H9 (cell line): ENCODE data around the gene GALR3. TPM values are rescaled to one million over a fixed set of nuclear protein-coding genes. Genes with fewer than 3 reads are reported as not detected.
A peak's percentile ranks its signal among the peaks of the same experiment; 100 is the strongest.

Experiments
- DNase-seq: peaks from one replicate; pipeline ENCODE4 v3.0.0-alpha.2; 2017
- H2AFZ ChIP-seq: one replicate; pipeline ENCODE4 v1.6.1; 2013; ENCODE audit warnings: mild to moderate bottlenecking, low read length, control low read depth, moderate library complexity
- H2AK5ac ChIP-seq: 2 replicates; pipeline ENCODE4 v1.6.1; 2013; ENCODE audit warnings: low read length, control low read depth, mixed read lengths; ENCODE audit not compliant: insufficient read length
- H2BK120ac ChIP-seq: one replicate; pipeline ENCODE4 v1.6.1; 2013; ENCODE audit warnings: low read depth, mild to moderate bottlenecking, low read length, control low read depth, inconsistent platforms; ENCODE audit not compliant: poor library complexity, severe bottlenecking
- H2BK12ac ChIP-seq: 2 replicates; pipeline ENCODE4 v1.6.1; 2013; ENCODE audit warnings: low read length, control low read depth, mixed read lengths, low read depth; ENCODE audit not compliant: insufficient read length
- H2BK15ac ChIP-seq: 2 replicates; pipeline ENCODE4 v1.6.1; 2013; ENCODE audit warnings: low read depth, low read length, control low read depth
- H2BK20ac ChIP-seq: one replicate; pipeline ENCODE4 v1.6.1; 2013; ENCODE audit warnings: low read depth, mild to moderate bottlenecking, low read length, control low read depth, inconsistent platforms; ENCODE audit not compliant: poor library complexity, severe bottlenecking
- H2BK5ac ChIP-seq: 2 replicates; pipeline ENCODE4 v1.6.1; 2013; ENCODE audit warnings: low read length, control low read depth, mixed read lengths; ENCODE audit not compliant: insufficient read length
- H3K14ac ChIP-seq: 2 replicates; pipeline ENCODE4 v1.6.1; 2013; ENCODE audit warnings: low read length, control low read depth; ENCODE audit not compliant: insufficient read depth
- H3K18ac ChIP-seq: 2 replicates; pipeline ENCODE4 v1.6.1; 2013; ENCODE audit warnings: low read depth, mild to moderate bottlenecking, mixed read lengths, low read length, control low read depth; ENCODE audit not compliant: insufficient read length
- H3K23ac ChIP-seq: 2 replicates; pipeline ENCODE4 v1.6.1; 2013; ENCODE audit warnings: low read length, control low read depth, mixed read lengths, low read depth; ENCODE audit not compliant: insufficient read length
- H3K23me2 ChIP-seq: 2 replicates; pipeline ENCODE4 v1.6.1; 2013; ENCODE audit warnings: low read depth, mild to moderate bottlenecking, mixed read lengths, low read length, control low read depth; ENCODE audit not compliant: insufficient read length, poor library complexity, severe bottlenecking
- H3K27ac ChIP-seq: 2 replicates; pipeline ENCODE4 v1.5.1; 2013; ENCODE audit warnings: low read length, control low read depth, mixed read lengths, low read depth; ENCODE audit not compliant: insufficient read length
- H3K27me3 ChIP-seq: 2 replicates; pipeline ENCODE4 v1.6.1; 2013; ENCODE audit warnings: low read length, control low read depth, inconsistent platforms; ENCODE audit not compliant: insufficient read depth
- H3K4ac ChIP-seq: 2 replicates; pipeline ENCODE4 v1.6.1; 2013; ENCODE audit warnings: low read depth, mild to moderate bottlenecking, control low read depth, inconsistent platforms, low read length, moderate library complexity
- H3K4me1 ChIP-seq: 2 replicates; pipeline ENCODE4 v1.6.1; 2013; ENCODE audit warnings: low read length, control low read depth, inconsistent platforms; ENCODE audit not compliant: insufficient read depth
- H3K4me2 ChIP-seq: 2 replicates; pipeline ENCODE4 v1.6.1; 2013; ENCODE audit warnings: low read length, control low read depth, mixed read lengths; ENCODE audit not compliant: insufficient read length, insufficient read depth
- H3K56ac ChIP-seq: 2 replicates; pipeline ENCODE4 v1.6.1; 2013; ENCODE audit warnings: low read depth, mild to moderate bottlenecking, mixed read lengths, low read length, control low read depth; ENCODE audit not compliant: insufficient read length
- H3K79me1 ChIP-seq: 2 replicates; pipeline ENCODE4 v1.6.1; 2013; ENCODE audit warnings: low read depth, mild to moderate bottlenecking, moderate library complexity, low read length, control low read depth, inconsistent platforms; ENCODE audit not compliant: insufficient read depth, poor library complexity, severe bottlenecking
- H3K79me2 ChIP-seq: 2 replicates; pipeline ENCODE4 v1.6.1; 2013; ENCODE audit warnings: low read length, control low read depth, inconsistent platforms; ENCODE audit not compliant: insufficient read depth
- H3K9ac ChIP-seq: 2 replicates; pipeline ENCODE4 v1.6.1; 2013; ENCODE audit warnings: low read length, control low read depth, mixed read lengths; ENCODE audit not compliant: insufficient read length; ENCODE audit errors: extremely low read depth
- H3K9me3 ChIP-seq: one replicate; pipeline ENCODE4 v1.6.1; 2013; ENCODE audit warnings: low read depth, low read length, inconsistent platforms; ENCODE audit not compliant: control insufficient read depth
- H3T11ph ChIP-seq: one replicate; pipeline ENCODE4 v1.6.1; 2013; ENCODE audit warnings: mild to moderate bottlenecking, low read length, control low read depth, inconsistent platforms
- H4K20me1 ChIP-seq: one replicate; pipeline ENCODE4 v1.6.1; 2013; ENCODE audit not compliant: control insufficient read depth, insufficient read length, insufficient read depth
- H4K5ac ChIP-seq: 2 replicates; pipeline ENCODE4 v1.6.1; 2013; ENCODE audit warnings: low read depth, mild to moderate bottlenecking, mixed read lengths, low read length, control low read depth; ENCODE audit not compliant: insufficient read length
- H4K8ac ChIP-seq: replicated peaks from 2 replicates; pipeline ENCODE4 v1.6.1; 2013; ENCODE audit warnings: low read length, control low read depth, mixed read lengths, low read depth; ENCODE audit not compliant: insufficient read length
- H4K91ac ChIP-seq: 2 replicates; pipeline ENCODE4 v1.6.1; 2013; ENCODE audit warnings: low read depth, mild to moderate bottlenecking, moderate library complexity, mixed read lengths, low read length, control low read depth; ENCODE audit not compliant: insufficient read length
- H3K27ac Mint-ChIP-seq, 3 experiments: 2 replicates in 2 of 3; 3 replicates in 1 of 3; pipeline ENCODE4 v1.8.0; 2020 to 2021; ENCODE audit warnings: mixed read lengths in 3 of 3, mild to moderate bottlenecking in 1 of 3, moderate library complexity in 1 of 3
- H3K27me3 Mint-ChIP-seq: 2 replicates; pipeline ENCODE4 v1.8.0; 2021; ENCODE audit warnings: low read depth, mild to moderate bottlenecking, moderate library complexity, mixed read lengths
- H3K36me3 Mint-ChIP-seq, 3 experiments: 2 replicates in 2 of 3; 3 replicates in 1 of 3; pipeline ENCODE4 v1.8.0; 2020 to 2021; ENCODE audit warnings: low read depth in 3 of 3, mixed read lengths in 3 of 3; ENCODE audit not compliant: insufficient read depth in 1 of 3
- H3K4me1 Mint-ChIP-seq, 2 experiments: 2 replicates each; pipeline ENCODE4 v1.8.0; 2020; ENCODE audit warnings: mixed read lengths in 2 of 2
- H3K4me3 Mint-ChIP-seq, 2 experiments: 2 replicates in 1 of 2; 3 replicates in 1 of 2; pipeline ENCODE4 v1.8.0; 2020 to 2021; ENCODE audit warnings: mild to moderate bottlenecking in 2 of 2, mixed read lengths in 2 of 2, moderate library complexity in 1 of 2
- H3K9me3 Mint-ChIP-seq, 2 experiments: 2 replicates in 1 of 2; 3 replicates in 1 of 2; pipeline ENCODE4 v1.8.0; 2020; ENCODE audit warnings: mild to moderate bottlenecking in 2 of 2, mixed read lengths in 2 of 2, moderate library complexity in 1 of 2
- WGBS: extraction: QIAGEN DNeasy Blood & Tissue Kit; methylation state at CpG from one replicate; pipeline ENCODE4 v1.1.7; 2013; ENCODE audit warnings: missing lambda C conversion rate, low lambda C conversion rate, mixed read lengths; ENCODE audit not compliant: insufficient read length; ENCODE audit errors: extremely low coverage; 5-methylcytosine and 5-hydroxymethylcytosine counted together
- total RNA-seq: library from RNA; stranded (reverse); gene quantifications from 2 replicates; pipeline ENCODE4 v1.2.1, GENCODE V29; 2021
- TF ChIP-seq, protein P1 (sequence below): fragments of 200-600 bp; sonication (generic); conservative IDR thresholded peaks from 3 replicates; pipeline ENCODE4 v1.8.0; 2021; ENCODE audit warnings: antibody characterized with exemption, mild to moderate bottlenecking

The GALR3 gene
- total RNA-seq, 1 experiment from 2014 or later: 0.59 TPM

DNA sequence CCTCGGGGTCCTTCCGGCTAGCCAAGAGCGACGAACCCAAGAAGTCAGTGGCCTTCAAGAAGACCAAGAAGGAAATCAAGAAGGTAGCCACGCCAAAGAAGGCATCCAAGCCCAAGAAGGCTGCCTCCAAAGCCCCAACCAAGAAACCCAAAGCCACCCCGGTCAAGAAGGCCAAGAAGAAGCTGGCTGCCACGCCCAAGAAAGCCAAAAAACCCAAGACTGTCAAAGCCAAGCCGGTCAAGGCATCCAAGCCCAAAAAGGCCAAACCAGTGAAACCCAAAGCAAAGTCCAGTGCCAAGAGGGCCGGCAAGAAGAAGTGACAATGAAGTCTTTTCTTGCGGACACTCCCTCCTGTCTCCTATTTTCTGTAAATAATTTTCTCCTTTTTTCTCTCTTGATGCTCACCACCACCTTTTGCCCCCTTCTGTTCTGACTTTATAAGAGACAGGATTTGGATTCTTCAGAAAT, 17.3 kb upstream of the GALR3 start:
- Histone ChIP-seq H3K4me1 (no peaks in the 10 kb centered on the region; the same call in 1 of the 2 replicates), H3K23me2 (peaks cover 54% of the 10 kb centered on the region), H4K20me1 (no peaks in the 10 kb centered on the region), H4K5ac (no peak overlapping the region), H4K91ac (no peak overlapping the region), H3K79me1 (peaks cover 2% of the 10 kb centered on the region), H3K9me3 (no peaks in the 10 kb centered on the region), H2BK15ac (no peak overlapping the region), H3T11ph (no peak overlapping the region), H2BK12ac (no peak overlapping the region), H3K56ac (no peak overlapping the region), H3K27ac (no peak overlapping the region), H2BK120ac (no peak overlapping the region), H3K79me2 (peaks cover 2% of the 10 kb centered on the region; the same call in 1 of the 2 replicates), H3K4me2 (peak overlapping the region; percentile 87), H3K4ac (no peak overlapping the region), H2BK20ac (no peak overlapping the region), H2AFZ (no peak overlapping the region), H3K14ac (no peak overlapping the region), H2AK5ac (no peak overlapping the region), H3K9ac (peak overlapping the region; percentile 65), H4K8ac (no peak overlapping the region), H3K27me3 (peaks cover 13% of the 10 kb centered on the region; the same call in 1 of the 2 replicates), H2BK5ac (no peak overlapping the region), H3K23ac (no peak overlapping the region), H3K18ac (peak overlapping the region; percentile 72)
- Mint-ChIP-seq H3K27me3 (peaks cover 53% of the 10 kb centered on the region), H3K4me1 (peaks cover 35 to 43% of the 10 kb centered on the region in 2 experiments), H3K36me3 (peaks cover 0 to 4% (median 0%) of the 10 kb centered on the region in 3 experiments; a peak in 2 of 7 replicates), H3K27ac (no peak overlapping the region), H3K9me3 (peaks cover 0 to 4% of the 10 kb centered on the region in 2 experiments; a peak in 3 of 5 replicates), H3K4me3 (peak overlapping the region; percentile 81 to 93)
- DNase-seq: no peak
- no CpG with 5 or more reads among the region's 10 CpGs for WGBS
- TF ChIP-seq, protein P1, sequence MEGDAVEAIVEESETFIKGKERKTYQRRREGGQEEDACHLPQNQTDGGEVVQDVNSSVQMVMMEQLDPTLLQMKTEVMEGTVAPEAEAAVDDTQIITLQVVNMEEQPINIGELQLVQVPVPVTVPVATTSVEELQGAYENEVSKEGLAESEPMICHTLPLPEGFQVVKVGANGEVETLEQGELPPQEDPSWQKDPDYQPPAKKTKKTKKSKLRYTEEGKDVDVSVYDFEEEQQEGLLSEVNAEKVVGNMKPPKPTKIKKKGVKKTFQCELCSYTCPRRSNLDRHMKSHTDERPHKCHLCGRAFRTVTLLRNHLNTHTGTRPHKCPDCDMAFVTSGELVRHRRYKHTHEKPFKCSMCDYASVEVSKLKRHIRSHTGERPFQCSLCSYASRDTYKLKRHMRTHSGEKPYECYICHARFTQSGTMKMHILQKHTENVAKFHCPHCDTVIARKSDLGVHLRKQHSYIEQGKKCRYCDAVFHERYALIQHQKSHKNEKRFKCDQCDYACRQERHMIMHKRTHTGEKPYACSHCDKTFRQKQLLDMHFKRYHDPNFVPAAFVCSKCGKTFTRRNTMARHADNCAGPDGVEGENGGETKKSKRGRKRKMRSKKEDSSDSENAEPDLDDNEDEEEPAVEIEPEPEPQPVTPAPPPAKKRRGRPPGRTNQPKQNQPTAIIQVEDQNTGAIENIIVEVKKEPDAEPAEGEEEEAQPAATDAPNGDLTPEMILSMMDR: no peak
